GM19468 (cell line): ENCODE results near the gene SMIM36.
"Not testable (repeated sequence)": the region's sequence is repeated elsewhere in the genome, so short reads cannot be mapped to it uniquely, and the experiment has no call there.

Experiments used
- ATAC-seq: cut with Tn5 transposase; IDR thresholded peaks from one replicate; pipeline ENCODE4 v1.9.1; 2021; ENCODE audit warnings: mild to moderate bottlenecking, moderate library complexity, moderate number of reproducible peaks; ENCODE audit not compliant: unreplicated experiment; ENCODE audit errors: extremely low read depth

SMIM36 gene

DNA sequence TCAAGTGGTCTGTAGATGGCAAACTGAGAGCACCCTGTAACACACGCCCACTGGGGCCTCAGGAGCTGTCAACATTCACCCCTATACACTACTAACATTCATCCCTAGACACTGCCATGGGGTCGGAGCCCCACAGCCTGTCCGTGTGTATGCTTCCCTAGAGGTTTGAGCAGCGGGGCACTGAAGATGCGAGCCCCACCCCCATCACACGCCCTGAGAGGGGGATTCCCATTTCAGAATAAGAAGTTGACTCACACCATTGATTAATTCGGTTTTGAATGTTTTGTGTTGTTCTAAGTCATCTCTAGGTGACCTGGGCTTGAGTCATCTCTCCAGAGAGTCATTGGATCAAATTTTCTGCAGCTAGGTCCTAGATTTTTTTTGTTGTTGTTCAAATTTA is 52.3 kb downstream of the SMIM36 start:
- ATAC-seq, result no peak

DNA sequence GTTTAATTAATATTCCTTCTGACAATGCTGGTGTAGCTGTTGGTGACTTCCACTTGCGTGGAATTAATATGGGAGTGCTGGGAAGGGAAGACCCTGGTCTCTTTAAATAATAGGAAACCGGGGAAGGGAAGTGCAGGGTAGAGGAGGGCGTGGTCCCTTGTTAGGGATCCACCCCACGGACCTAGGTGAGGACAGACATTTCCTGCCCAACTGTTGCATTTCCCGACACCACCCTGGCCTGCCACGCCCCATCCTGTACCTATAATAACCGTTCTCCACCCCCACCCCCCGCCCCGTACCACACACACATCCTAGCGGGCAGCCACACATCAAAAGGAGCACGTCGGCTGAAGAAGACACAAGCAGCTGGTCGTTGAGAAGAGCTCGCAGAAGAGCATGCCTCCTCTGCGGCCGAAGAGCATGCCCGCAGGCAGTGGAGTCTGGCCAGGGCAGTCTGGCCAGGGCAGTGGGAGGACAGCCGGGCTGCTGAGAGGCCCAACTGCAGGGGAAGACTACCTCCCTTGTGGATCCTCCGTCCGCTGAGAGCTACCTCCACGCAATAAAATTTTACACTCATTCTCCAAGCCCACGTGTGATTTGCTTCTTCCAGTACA is 52.9 kb downstream of the SMIM36 start:
- ATAC-seq, result no peak

DNA sequence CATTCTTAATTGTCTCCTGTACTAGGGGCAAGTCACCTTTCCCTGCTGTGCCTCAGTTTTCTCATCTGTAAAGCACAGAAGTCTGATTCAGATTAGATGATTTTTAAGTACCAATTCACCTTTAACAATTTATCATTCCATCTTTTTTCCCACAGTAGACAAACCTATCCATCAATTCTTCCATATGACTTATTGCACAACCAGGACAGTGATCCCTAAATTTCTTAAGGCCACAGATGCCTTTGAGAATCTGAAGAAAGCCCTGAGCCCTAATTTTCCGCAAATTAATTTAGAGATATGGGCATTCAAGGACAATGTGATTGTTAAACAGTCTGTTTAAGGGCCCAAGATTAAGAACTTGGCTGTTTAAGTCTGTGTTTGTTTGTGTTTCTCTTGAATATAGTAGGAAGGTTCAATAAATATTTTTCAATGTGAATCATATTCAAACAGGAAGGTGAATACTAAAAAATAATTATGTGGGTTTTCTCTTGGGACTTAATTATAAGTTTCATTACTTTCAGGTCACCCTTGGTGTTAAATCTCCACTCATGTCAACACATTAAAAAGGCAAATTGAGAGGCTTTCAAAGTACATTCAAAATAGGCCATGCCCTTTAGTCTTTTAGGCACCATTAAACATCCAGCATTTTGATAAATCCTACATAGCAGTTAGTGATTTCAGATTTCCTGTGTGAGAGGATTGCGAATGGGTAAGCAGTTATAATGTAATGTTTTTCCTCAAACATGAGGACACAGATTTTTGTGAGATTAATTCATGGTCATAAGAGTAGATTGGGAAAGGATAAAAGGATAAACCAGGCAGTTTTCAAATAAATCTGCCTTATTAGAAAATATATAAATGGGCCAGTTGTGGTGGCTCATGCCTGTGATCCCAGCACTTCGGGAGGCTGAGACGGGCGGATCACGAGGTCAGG is 54.7 kb downstream of the SMIM36 start:
- ATAC-seq, result no peak

DNA sequence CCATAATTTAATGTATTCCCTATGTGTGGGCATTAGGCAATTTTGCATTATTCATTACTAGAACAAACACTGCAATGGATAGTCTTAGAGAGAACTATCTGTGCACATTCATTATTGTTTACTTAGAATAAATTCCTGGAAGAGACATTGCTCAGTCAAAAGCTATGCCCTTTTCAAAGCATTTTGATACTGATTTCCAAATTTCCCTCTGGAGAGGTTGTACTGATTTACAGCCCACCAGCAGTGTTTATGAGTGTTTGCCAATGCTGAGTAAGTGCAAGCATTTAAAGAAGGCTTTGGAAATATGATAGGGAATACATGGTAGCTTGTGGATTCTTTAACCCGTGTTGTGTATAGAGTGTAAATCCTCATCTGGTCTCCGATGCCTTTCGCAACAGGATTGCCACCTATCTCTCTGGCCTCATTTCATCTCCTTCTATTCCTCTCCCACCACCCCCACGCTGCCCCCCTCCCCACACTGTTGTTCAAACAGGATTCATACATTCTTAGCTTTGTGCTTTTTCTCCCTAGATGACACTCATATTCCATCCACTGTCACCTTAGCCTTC is 56.3 kb downstream of the SMIM36 start:
- no peak for ATAC-seq

DNA sequence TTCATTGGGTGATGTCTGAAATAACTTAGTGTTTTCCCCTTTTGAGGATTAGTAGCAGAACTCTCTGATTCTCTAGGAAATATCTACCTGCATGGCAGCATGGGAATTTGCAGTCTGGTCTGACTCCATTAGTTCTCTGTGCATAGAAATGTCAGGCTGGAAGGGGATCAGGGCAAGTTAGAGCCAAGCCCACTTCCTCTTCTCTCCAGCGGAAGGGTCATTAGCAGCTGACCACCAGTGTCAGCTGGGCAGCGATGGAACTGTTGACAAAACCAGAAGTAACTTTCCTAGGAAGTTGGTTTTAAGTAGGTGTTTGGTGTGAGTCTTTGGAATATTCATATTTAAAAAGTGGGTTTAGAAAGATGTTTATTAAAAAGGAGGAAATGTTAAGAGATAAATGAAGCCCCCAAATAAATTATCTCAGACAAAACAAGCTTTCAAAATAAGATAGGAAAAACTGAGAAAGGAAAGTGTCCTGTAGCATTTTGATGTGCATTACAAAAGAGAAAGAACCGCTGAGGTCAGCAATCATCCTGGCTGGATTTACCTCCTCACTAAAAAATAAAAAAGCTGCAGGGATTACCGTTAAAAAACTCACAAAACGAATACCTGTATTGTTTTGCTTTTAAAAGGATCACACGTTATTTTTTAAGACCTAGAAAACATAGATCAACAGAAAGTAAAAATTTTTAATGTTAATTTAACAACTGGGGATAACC is 57.3 kb downstream of the SMIM36 start:
- ATAC-seq, result no peak

DNA sequence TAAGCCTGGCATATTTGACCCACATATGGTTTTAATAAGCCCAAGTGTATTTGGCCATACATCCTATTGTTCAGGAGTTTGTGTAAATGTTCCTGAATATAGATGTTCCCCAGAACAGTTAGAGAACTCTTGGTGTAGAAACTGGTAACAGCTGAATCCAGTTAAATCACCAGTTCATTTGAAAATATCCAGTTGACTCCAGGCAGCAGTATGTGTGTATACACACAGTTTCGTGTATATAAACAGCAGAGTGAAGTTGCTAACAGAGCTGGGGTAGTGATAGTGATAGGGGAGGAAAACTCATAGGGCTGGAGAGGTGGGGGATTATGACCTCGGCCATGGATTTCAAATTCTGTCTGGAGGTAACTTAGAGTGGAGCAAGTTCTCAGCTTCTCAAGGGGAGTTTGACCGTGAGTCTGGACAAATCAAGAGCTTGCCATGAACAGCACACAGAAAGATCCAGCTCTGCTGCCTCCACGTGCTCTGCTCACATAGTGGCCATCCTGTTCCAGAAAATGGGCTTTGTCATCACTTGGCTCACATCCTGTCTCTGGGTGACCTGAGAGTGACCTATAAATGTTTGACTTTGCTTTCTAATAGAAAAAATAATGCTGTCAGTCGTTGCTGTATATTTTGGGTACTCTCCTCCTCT is 59.0 kb downstream of the SMIM36 start:
- no peak for ATAC-seq

DNA sequence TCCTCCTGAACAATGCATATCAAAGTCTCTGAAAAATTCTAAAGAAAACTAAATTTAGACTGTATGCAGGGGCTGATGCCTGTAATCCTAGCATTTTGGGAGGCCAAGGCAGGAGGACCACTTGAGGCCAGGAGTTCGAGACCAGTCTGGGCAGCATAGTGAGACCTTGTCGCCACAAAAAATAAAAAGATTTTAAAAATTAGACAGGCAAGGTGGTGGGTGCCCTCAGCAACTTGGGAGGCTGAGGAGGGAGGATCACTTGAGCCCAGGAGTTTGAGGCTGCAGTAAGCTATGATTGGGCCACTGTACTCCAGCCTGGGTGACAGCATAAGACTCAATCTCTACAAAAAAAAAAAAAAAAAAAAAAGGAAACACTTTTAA is 59.5 kb downstream of the SMIM36 start:
- no peak for ATAC-seq

DNA sequence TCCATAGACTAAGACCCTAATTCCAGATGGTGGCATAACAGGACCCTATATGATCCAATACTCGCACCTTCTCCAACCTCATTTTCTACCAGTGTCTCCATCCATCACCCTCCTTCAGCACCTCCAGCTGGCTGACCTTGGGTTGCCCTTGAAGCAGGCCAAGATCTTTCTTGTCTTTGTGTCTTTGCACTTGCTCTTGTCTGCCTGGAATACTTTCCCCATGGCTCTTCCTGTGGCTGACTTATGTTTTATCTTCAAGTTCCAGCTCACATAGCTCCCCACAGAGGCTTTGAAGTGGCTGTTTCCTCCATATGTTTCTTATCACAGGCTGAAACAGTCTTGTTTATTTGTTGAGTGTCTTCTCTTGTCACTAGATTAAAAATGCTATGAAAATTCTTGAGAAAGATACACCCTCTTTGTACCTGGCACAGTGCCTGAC is 60.0 kb downstream of the SMIM36 start:
- no peak for ATAC-seq

DNA sequence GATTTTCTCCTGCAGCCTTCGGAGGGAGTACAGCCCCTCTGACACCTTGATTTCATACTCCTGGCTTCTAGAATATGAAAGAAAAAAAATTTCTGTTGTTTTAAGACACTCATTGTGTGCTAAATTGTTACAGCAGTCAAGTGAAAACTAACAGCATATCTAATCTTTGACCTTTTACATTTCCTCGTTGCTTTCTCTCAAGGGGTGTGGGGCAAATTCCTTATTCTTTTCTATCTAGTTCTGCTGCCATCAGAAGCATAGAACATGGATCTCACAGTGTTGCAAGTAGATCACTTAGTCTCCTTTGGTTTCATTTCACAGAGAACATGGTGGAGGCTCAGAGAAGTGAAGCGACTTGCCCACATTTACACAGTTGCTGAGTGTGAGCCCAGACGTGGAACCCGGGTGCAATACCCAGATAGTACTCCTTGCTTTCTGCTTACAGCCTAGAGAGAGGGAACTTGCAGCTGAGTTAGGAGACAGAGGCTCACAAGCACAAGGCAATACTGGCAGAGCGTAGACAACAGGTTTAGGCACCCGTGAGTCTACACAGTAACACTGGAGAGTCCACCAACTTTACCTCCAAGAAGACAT is 60.9 kb downstream of the SMIM36 start:
- ATAC-seq, result no peak

DNA sequence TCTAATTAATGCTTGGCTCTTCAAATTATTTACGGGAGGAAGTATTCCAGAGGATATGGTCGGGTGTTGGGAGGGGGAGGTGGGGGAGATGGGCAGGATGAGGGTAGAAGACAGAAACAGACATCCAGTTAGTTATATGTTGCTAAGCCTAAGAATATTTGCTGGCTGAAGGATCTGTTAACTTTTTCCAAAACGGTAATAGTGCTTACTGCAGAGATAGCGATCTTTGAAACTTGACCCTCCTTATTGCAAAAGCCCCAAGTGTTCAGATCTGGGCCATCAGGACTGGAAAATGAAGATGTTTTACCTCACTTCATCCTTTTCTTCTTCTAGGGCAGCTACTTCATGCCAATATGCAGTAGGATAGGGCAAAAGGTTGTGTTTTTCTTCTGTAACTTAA is 62.6 kb downstream of the SMIM36 start:
- ATAC-seq, result no peak

DNA sequence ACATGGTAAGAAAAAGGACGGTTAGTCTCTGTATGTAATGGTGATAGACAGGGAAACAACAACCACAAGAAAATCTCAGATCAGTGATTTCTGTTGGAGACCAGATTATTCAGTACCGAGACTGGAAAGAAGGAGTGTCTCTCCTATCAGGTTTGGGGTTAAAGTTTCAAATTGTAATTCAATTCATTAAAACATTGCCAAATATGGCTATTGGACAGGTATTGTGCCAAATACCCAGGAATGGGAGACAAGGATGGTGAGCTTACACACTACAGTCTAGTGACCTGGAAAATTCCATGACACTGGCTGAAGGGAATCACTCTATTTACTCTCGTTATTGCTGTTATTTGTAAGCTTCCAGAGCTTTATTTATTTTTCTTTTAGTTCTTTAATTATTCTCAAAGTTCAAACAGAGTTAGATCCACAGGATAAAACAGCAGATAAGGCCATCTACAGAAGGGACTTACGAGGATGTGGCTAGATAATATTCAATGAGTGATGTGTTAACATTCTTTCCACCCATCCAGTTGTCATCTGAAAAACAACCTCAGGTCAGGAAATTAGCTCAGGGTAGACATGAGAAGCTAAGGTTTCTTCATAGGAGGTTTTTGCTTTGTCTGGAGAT is 64.6 kb downstream of the SMIM36 start:
- no peak for ATAC-seq

DNA sequence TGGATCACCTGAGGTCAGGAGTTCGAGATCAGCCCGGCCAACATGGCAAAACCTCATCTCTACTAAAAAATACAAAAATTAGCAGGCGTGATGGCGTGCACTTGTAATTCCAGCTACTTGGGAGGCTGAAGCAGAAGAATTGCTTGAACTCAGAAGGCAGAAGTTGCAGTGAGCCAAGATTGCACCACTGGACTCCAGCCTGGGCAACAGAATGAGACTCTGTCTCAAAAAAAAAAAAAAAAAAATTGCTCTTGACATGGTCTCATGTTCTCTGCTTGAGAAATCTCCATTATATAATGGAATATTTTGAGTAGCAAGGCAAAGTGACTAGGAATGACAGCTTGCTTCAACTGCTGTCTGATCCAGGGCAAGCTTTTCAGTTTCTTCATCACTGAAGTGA is 65.2 kb downstream of the SMIM36 start:
- not testable (repeated sequence) for ATAC-seq

DNA sequence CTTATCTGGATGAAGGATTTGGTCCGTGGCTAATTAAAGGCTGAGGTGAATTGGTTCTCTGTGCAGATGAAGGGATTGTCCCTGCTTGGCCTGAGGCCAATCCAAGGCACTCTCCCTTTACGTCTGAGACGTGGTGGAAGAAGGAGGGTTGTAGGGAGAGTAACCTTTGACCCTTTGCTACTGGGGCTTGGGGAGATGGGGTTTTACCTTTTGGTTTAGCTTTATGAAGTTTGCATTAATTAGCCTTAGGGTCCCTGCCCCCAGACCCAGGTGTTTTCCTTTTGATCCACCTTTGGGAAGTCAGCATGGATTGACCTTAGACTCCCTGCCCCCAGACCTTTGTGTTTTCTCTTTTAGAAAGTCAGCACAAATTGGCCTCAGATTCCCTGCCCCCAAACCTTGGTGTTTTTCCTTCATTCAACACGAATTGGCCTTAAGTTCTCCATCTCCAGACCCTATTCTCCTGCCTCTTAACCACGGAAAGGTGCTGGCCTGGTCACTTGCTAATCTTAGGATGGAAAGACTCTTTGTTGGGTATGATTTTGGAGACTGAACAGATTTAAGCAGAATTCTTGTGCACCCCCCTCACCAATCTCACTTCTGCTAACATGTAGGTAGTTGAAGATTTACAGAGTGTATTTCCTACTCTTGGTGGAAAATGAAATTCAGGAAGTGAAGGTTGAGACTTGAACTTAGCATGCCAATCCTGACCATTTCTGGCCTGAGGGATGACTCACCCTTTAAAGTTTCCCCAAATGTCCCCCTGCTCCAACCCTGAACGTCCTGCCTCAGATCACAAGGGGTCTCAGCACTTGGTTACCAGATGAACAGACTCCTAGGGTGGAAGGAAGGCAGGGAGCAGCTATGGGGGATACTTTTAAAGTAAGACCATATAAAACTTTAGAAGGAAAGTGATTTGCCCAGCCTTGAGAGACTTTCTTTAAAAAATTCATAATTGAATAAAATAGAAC is 66.5 kb downstream of the SMIM36 start:
- no peak for ATAC-seq

DNA sequence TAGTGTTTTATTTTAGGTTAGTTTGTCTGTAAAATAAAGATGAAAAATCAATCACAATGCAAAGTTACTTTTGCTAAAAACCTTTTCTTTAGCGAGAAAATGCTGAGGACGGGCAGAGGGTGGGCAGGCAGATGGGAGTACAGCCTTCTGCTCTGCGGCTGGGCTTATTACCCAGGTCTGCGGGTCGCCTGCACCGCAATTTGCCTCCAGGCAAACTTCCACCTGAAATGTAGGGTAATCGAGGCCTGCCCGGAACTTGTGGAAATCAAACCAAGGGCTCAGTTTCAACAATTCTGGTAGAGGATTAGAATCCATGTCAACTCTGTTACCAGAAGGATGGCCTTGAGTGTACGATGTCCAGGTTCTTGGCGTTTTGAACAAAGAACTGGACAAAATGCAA is 67.3 kb downstream of the SMIM36 start:
- no peak for ATAC-seq

DNA sequence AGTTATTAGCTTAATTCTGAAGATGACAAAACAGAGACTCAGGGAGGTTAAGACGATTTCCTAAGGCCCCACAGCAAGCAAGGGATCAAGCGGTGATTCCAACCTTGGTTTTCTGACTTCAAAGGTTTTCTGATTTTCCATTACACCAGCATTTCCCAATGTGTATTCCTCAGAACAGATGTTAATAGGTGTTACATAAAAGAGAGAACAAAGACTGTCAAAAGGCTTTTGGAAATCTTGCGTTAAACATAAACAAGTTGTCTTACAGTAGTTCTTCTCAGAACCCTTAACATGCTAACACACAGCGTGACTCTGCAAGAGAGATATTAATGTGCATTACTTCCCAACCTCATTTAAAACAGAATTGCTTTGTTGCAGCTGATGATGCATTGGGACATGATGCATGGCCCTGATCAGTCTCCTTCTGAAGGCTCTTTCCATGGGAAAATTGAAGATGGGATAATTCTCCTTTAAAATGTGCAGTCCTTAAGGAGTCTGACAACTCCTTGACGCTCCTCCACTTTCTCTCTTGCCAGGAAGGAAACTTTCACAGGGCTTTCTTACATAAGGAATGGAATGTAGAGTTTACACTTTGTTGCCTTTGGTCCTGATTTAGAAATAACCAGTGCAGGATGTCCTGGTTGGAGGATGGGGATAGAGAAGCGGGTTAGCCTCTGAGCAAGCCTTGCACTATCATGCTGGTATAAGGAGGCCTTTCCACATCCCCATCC is 68.1 kb downstream of the SMIM36 start:
- no peak for ATAC-seq

DNA sequence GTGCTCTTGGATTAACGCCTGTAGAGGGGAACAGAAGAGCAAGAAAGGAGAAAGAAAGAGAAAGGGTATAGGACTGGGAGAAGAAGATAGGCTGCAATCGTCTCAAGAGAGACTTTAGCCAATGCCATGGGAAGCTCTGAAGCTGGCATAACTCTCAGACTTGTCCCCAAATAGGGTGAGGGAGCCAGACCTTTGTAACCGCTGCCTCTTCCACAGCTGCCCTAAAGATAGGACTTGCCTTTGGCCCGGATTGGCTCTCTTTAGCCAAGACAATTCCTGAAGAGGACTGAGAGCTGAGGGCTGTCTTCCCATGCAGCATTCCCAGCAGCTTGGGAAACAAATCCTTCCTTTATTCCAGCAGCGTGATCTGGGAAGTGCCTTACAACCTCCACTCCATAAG is 68.8 kb downstream of the SMIM36 start:
- no peak for ATAC-seq

DNA sequence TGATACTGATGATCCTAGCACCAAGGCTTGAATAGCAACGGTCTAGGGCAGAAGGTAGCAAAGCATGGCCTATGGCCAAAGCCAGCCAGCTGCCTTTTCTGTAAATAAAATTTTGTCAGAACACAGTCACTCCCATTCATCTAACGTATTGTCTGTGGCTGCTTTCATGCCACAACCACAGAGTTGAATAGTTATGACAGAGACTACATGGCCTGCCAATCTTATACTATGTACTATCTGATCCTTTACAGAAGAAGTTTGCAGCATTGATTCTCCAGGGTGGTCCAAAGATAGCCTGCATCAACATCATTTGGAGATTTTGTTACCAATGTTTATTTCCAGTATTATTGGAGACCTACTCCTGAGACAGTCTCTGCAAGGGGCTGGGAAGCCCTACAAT is 69.7 kb downstream of the SMIM36 start:
- ATAC-seq, result no peak

DNA sequence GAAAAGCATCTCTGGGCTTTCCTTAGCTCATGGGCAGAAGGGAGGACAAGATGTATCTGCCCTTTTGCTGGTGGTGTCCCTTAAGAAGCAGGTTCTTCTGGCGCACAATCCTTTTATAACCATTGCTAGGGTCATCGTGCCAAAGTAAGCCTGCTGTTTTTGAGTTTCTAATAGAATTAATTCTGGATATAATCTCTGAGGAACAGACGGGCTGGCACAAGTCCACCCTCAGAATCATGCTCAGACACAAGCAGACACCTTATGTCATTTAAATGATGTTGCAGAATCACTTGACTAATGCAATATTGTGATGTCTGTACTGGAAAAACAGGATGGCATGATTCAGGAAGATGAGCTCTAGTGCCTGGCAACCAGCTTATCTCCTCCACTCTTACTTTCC is 70.9 kb downstream of the SMIM36 start:
- ATAC-seq, result no peak
